NCI-H524 treated with DMSO at 0.1 percent for 48 hours (cell line): ENCODE data around the gene AGAP2.
"Not testable (repeated sequence)": the region's sequence is repeated elsewhere in the genome, so short reads cannot be mapped to it uniquely, and the experiment has no call there.

Experiments
- DNase-seq: peaks from one replicate; lab custom pipeline; 2025; lab: John Stamatoyannopoulos, UW

Gene AGAP2

GRCh38 chr12:57722716-57723629 lies 15.6 kb downstream of the AGAP2 start:
- DNase-seq: peak; percentile 35

GRCh38 chr12:57721846-57722608 lies 16.5 kb downstream of the AGAP2 start:
- DNase-seq: not testable (repeated sequence)

GRCh38 chr12:57720606-57721595 lies 17.6 kb downstream of the AGAP2 start:
- DNase-seq: no peak

- no peak for DNase-seq
Measured at GRCh38 chr12:57719777-57720605, 18.6 kb downstream of the AGAP2 start.

- no peak for DNase-seq
Measured at GRCh38 chr12:57718641-57719528, 19.7 kb downstream of the AGAP2 start.

GRCh38 chr12:57717846-57718640 lies 20.5 kb downstream of the AGAP2 start:
- DNase-seq: no peak

GRCh38 chr12:57717131-57717530 lies 21.4 kb downstream of the AGAP2 start:
- no peak for DNase-seq

GRCh38 chr12:57716305-57716704 lies 22.2 kb downstream of the AGAP2 start:
- no peak for DNase-seq

GRCh38 chr12:57715786-57716185 lies 22.8 kb downstream of the AGAP2 start:
- DNase-seq: no peak

- not testable (repeated sequence) for DNase-seq
Measured at GRCh38 chr12:57715036-57715748, 23.4 kb downstream of the AGAP2 start.

GRCh38 chr12:57713209-57713608 lies 25.3 kb downstream of the AGAP2 start:
- no peak for DNase-seq

GRCh38 chr12:57712701-57713100 lies 25.8 kb downstream of the AGAP2 start:
- DNase-seq: no peak

- DNase-seq: no peak
Measured at GRCh38 chr12:57708296-57708695, 30.2 kb downstream of the AGAP2 start.

- DNase-seq: no peak
Measured at GRCh38 chr12:57707250-57707649, 31.3 kb downstream of the AGAP2 start.

GRCh38 chr12:57700317-57700716 lies 38.2 kb downstream of the AGAP2 start:
- no peak for DNase-seq

GRCh38 chr12:57698414-57698813 lies 40.1 kb downstream of the AGAP2 start:
- DNase-seq: no peak

GRCh38 chr12:57697076-57697475 lies 41.5 kb downstream of the AGAP2 start:
- no peak for DNase-seq

GRCh38 chr12:57695770-57696432 lies 42.6 kb downstream of the AGAP2 start:
- no peak for DNase-seq
